ENCODE results near the gene GPR108. TPM values are rescaled to one million over a fixed set of nuclear protein-coding genes. Genes with fewer than 3 reads are reported as not detected.

GPR108 gene
- total and polyA plus RNA-seq, 2 of the 8 experiments (the other 6 are each of a cell fraction or from before 2014, with no cell fraction given) = 34.9 to 46.0 TPM

DNA sequence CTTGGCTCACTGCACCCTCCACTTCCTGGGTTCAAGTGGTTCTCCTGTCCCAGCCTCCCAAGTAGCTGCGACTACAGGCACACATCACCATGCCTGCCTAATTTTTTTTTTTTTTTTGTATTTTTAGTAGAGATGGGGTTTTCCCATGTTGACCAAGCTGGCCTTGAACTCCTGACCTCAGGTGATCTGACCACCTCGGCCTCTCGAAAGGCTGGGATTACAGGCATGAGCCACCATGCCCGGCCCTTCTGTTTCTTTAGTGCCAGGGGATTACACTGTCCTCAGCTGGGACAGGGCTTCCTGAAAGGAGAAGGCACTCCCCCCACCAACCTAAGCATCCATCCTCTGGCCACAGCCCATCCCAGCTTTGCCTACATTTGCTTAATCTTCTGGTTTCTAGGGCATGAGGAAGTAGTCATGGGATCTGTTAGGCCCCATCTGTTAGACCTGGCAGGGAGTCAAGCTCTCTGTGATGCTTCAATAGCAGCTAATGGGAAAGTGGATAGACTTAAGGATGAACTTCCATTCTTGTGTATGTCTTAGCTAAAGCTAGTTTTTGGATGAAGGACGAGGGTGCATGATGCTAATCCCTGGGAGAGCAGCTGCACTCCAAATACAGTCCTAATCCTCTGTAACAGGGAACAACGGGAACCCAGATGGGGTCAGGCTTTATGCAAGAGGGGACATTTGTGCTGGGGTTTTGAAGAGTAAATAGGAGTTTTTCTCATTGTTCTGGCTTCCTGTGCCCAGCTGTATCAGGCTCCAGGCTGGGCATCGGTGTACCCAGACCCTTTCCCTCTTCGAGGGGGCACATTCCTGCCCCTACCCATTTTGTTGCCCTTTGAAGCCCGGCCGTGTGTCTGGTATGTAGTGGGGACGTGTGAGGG lies 37.7 kb upstream of the GPR108 start (continued):
- TF ChIP-seq, protein P1, sequence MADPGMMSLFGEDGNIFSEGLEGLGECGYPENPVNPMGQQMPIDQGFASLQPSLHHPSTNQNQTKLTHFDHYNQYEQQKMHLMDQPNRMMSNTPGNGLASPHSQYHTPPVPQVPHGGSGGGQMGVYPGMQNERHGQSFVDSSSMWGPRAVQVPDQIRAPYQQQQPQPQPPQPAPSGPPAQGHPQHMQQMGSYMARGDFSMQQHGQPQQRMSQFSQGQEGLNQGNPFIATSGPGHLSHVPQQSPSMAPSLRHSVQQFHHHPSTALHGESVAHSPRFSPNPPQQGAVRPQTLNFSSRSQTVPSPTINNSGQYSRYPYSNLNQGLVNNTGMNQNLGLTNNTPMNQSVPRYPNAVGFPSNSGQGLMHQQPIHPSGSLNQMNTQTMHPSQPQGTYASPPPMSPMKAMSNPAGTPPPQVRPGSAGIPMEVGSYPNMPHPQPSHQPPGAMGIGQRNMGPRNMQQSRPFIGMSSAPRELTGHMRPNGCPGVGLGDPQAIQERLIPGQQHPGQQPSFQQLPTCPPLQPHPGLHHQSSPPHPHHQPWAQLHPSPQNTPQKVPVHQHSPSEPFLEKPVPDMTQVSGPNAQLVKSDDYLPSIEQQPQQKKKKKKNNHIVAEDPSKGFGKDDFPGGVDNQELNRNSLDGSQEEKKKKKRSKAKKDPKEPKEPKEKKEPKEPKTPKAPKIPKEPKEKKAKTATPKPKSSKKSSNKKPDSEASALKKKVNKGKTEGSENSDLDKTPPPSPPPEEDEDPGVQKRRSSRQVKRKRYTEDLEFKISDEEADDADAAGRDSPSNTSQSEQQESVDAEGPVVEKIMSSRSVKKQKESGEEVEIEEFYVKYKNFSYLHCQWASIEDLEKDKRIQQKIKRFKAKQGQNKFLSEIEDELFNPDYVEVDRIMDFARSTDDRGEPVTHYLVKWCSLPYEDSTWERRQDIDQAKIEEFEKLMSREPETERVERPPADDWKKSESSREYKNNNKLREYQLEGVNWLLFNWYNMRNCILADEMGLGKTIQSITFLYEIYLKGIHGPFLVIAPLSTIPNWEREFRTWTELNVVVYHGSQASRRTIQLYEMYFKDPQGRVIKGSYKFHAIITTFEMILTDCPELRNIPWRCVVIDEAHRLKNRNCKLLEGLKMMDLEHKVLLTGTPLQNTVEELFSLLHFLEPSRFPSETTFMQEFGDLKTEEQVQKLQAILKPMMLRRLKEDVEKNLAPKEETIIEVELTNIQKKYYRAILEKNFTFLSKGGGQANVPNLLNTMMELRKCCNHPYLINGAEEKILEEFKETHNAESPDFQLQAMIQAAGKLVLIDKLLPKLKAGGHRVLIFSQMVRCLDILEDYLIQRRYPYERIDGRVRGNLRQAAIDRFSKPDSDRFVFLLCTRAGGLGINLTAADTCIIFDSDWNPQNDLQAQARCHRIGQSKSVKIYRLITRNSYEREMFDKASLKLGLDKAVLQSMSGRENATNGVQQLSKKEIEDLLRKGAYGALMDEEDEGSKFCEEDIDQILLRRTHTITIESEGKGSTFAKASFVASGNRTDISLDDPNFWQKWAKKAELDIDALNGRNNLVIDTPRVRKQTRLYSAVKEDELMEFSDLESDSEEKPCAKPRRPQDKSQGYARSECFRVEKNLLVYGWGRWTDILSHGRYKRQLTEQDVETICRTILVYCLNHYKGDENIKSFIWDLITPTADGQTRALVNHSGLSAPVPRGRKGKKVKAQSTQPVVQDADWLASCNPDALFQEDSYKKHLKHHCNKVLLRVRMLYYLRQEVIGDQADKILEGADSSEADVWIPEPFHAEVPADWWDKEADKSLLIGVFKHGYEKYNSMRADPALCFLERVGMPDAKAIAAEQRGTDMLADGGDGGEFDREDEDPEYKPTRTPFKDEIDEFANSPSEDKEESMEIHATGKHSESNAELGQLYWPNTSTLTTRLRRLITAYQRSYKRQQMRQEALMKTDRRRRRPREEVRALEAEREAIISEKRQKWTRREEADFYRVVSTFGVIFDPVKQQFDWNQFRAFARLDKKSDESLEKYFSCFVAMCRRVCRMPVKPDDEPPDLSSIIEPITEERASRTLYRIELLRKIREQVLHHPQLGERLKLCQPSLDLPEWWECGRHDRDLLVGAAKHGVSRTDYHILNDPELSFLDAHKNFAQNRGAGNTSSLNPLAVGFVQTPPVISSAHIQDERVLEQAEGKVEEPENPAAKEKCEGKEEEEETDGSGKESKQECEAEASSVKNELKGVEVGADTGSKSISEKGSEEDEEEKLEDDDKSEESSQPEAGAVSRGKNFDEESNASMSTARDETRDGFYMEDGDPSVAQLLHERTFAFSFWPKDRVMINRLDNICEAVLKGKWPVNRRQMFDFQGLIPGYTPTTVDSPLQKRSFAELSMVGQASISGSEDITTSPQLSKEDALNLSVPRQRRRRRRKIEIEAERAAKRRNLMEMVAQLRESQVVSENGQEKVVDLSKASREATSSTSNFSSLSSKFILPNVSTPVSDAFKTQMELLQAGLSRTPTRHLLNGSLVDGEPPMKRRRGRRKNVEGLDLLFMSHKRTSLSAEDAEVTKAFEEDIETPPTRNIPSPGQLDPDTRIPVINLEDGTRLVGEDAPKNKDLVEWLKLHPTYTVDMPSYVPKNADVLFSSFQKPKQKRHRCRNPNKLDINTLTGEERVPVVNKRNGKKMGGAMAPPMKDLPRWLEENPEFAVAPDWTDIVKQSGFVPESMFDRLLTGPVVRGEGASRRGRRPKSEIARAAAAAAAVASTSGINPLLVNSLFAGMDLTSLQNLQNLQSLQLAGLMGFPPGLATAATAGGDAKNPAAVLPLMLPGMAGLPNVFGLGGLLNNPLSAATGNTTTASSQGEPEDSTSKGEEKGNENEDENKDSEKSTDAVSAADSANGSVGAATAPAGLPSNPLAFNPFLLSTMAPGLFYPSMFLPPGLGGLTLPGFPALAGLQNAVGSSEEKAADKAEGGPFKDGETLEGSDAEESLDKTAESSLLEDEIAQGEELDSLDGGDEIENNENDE (IDR thresholded peaks at IDR 0.05; ENCODE audit: insufficient replicate concordance, low read length) = no peak
